Sigmoid colon (tissue), 7 donors: ENCODE measurements around the gene KCNIP2. TPM values are rescaled to one million over a fixed set of nuclear protein-coding genes. Genes with fewer than 3 reads are reported as not detected.

ENCODE experiments used
- DNase-seq: peaks from one replicate; pipeline ENCODE4 v3.0.0-alpha.2; 2019
- H3K27ac ChIP-seq, 4 donors: fragments of 200-600 bp; sonication (generic); one replicate each; pipeline ENCODE4 v1.5.1; 2016 to 2019; ENCODE audit warnings: mild to moderate bottlenecking in 1 of 4
- H3K27me3 ChIP-seq, 3 donors: fragments of 200-600 bp; sonication (generic); one replicate each; pipeline ENCODE4 v1.5.1; 2019; ENCODE audit warnings: mild to moderate bottlenecking in 1 of 3
- H3K36me3 ChIP-seq, 4 donors: fragments of 200-600 bp; sonication (generic); one replicate each; pipeline ENCODE4 v1.5.1; 2016 to 2019
- H3K4me1 ChIP-seq, 4 donors: fragments of 200-600 bp; sonication (generic); one replicate each; pipeline ENCODE4 v1.5.1; 2017 to 2019
- H3K4me3 ChIP-seq, 4 donors: fragments of 200-600 bp; sonication (generic); one replicate each; pipeline ENCODE4 v1.5.1; 2017 to 2019; ENCODE audit warnings: mild to moderate bottlenecking in 2 of 4, moderate library complexity in 1 of 4
- H3K9me3 ChIP-seq, 4 donors: fragments of 200-600 bp in 3 of 4; sonication (generic) in 3 of 4; one replicate each; pipeline versions ENCODE4 v1.5.1 to v1.6.1; 2013 to 2019
- EP300 ChIP-seq, 4 donors: sonication (generic); formaldehyde crosslinking; IDR thresholded peaks; one replicate each; pipeline ENCODE4 v1.6.1; 2017; ENCODE audit warnings: antibody characterized with exemption in 4 of 4
- POLR2A ChIP-seq, 2 donors: fragments of 450-650 bp; IDR thresholded peaks; one replicate each; pipeline ENCODE4 v1.6.1; 2016; ENCODE audit warnings: antibody characterized with exemption in 2 of 2, mild to moderate bottlenecking in 2 of 2, moderate library complexity in 2 of 2
- POLR2AphosphoS5 ChIP-seq, 4 donors: sonication (generic); formaldehyde crosslinking; IDR thresholded peaks; one replicate each; pipeline ENCODE4 v1.6.1; 2017; ENCODE audit warnings: antibody characterized with exemption in 4 of 4
- WGBS, 2 donors: extraction: QIAGEN DNeasy Blood & Tissue Kit; methylation state at CpG; one replicate each; pipeline ENCODE4 v1.1.7; 2013; 5-methylcytosine and 5-hydroxymethylcytosine counted together
- intact Hi-C: fragments of 100-400 bp; cut with DNase I; formaldehyde crosslinking; loops from one replicate; pipeline ENCODE4 v1.15.1; 2023
- polyA plus RNA-seq, 3 donors: library from polyadenylated mRNA; stranded (reverse); fragments of 200-250 nt; gene quantifications; one replicate each; pipeline ENCODE4 v1.2.3, GENCODE V29; 2013
- total RNA-seq, 4 donors: library from RNA; depleted of rRNA; stranded (reverse); fragments of >200 nt; gene quantifications; one replicate each; pipeline ENCODE4 v1.1.0, GENCODE V29; 2016
- TF ChIP-seq, protein P1 (sequence below), 4 experiments: fragments of 450-650 bp in 3 of 4; fragments of 200-600 bp in 1 of 4; IDR thresholded peaks; one replicate each; pipeline ENCODE4 v1.5.1; 2016 to 2019; ENCODE audit warnings: antibody characterized with exemption in 4 of 4, mild to moderate bottlenecking in 3 of 4, moderate library complexity in 2 of 4
- donor health status: healthy with polysubstance abuse.
- donor health status: Bipolar disorder and iron deficiency.
- donor health status: healthy.

Gene KCNIP2
- total and polyA plus RNA-seq, 7 donors = 1.8 to 7.1 (median 3.3) TPM; not detected in 2

DNA sequence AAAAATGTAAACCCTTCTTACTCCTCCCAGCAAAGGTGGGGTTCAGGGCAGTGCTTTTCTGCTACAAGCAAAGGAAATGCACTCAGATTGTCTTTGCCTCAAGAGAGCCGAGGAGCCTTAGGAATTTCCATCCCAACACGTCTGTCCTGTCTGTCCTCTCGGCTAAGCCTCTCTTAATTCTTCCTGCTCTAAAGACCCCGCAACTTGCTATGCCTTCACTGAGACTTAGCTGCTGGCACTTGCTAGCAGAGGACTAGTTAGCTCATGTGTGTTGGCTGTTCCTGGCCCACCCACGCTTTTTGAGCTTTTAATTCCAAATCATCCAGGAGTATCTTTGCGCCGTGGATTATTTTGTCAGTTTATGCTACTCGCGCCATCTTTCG, 59.9 kb downstream of the KCNIP2 start:
- Histone ChIP-seq H3K27me3 (peaks cover 0 to 14% (median 4%) of the 10 kb centered on the region in 3 donors), H3K4me3 (peak overlapping the region; percentile 50 to 77 (median 64)), H3K9me3 (no peaks in the 10 kb centered on the region), H3K4me1 (peaks cover 0 to 56% (median 49%) of the 10 kb centered on the region in 4 donors), H3K36me3 (peaks cover 0 to 47% (median 25%) of the 10 kb centered on the region in 4 donors), H3K27ac (peak overlapping the region; percentile 54 to 65 (median 58))
- no peak for TF ChIP-seq EP300 (IDR thresholded peaks at IDR 0.05)
- TF ChIP-seq POLR2AphosphoS5 (IDR thresholded peaks at IDR 0.05) = no peak
- TF ChIP-seq POLR2A (IDR thresholded peaks at IDR 0.05) = no peak
- TF ChIP-seq, protein P1, sequence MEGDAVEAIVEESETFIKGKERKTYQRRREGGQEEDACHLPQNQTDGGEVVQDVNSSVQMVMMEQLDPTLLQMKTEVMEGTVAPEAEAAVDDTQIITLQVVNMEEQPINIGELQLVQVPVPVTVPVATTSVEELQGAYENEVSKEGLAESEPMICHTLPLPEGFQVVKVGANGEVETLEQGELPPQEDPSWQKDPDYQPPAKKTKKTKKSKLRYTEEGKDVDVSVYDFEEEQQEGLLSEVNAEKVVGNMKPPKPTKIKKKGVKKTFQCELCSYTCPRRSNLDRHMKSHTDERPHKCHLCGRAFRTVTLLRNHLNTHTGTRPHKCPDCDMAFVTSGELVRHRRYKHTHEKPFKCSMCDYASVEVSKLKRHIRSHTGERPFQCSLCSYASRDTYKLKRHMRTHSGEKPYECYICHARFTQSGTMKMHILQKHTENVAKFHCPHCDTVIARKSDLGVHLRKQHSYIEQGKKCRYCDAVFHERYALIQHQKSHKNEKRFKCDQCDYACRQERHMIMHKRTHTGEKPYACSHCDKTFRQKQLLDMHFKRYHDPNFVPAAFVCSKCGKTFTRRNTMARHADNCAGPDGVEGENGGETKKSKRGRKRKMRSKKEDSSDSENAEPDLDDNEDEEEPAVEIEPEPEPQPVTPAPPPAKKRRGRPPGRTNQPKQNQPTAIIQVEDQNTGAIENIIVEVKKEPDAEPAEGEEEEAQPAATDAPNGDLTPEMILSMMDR (IDR thresholded peaks at IDR 0.05) = no peak
- intact Hi-C loops = loop anchor here (5.0 to 10.0 kb wide), 4 partner anchors 34 to 569 kb away; partner anchors contain the start of genes DPCD, OGA and POLL
- DNase-seq = no peak
- WGBS, 2 donors = 53 to 61% methylated on average over 10 of the region's 10 CpGs

DNA sequence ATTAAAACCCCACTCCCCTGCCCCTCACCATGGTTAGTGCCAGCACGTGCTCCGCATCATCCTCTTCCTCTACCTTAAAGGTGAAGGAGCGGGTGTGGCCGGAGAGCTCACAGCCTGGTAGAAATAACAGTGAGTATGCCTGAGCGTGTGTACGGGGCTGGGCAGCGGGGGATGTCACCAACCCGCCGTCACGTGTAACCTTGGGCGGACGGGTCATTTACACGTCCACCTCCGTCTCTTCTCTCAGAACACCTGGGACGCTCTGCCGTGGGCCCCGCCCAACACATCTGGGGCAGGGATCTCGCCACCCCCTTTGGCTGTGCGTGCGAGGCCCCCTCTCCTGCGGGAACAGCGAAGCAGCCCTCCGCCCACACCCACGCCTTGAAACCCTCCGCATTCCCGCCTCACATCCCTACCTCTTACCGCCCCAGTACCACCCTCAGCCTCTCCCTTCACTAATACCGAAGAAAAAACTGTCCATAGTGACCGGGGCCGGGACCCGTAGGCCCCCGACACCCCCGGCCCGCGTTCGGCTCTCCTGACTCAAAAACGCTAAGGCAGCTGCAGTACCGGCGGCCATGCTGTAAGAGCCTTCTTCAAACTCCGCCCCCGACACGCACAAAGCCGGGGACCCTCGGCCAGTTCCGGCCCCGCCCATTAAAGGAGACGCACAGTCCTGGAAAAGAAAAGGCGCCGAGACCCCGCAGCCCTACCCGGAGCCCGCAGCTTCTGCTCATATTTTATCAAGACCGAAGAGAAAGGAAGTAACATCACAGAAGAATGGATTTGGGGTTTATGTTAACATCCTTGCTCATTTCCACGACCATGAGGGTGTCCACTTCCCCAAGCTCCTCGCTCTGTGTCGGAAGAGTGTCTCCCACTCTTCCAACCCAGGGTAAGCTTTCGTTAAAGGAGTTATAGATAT, 60.5 kb downstream of the KCNIP2 start, which contains the start of gene NPM3:
Gene NPM3 (minus strand): TSS at position 636 of the 925 bp plus-strand sequence. CDS start 56 bp downstream, at position 580.
- peak; percentile 91 for DNase-seq
- H3K4me3 ChIP-seq = peak within 1 kb of the TSS; percentile 50 to 77 (median 64)
- peaks cover 3 to 21% (median 9%) of the 10 kb centered on the region in 3 donors for H3K27me3 ChIP-seq
- H3K4me1 ChIP-seq = peaks cover 0 to 60% (median 52%) of the 10 kb centered on the region in 4 donors
- no peaks in the 10 kb centered on the region for H3K9me3 ChIP-seq
- intact Hi-C loops = loop anchor here (5.0 to 10.0 kb wide), 4 partner anchors 34 to 568 kb away; partner anchors contain the start of genes DPCD, OGA and POLL
- TF ChIP-seq POLR2AphosphoS5 (IDR thresholded peaks at IDR 0.05) = peak in 3 of 4 donors; percentile 30 to 66 (median 60)
- TF ChIP-seq, protein P1 (IDR thresholded peaks at IDR 0.05) = no peak
- WGBS, 2 donors = 1% methylated on average over 57 of the region's 57 CpGs
- H3K27ac ChIP-seq = peak within 1 kb of the TSS; percentile 54 to 65 (median 58)
- peaks cover 0 to 41% (median 22%) of the 10 kb centered on the region in 4 donors for H3K36me3 ChIP-seq

DNA sequence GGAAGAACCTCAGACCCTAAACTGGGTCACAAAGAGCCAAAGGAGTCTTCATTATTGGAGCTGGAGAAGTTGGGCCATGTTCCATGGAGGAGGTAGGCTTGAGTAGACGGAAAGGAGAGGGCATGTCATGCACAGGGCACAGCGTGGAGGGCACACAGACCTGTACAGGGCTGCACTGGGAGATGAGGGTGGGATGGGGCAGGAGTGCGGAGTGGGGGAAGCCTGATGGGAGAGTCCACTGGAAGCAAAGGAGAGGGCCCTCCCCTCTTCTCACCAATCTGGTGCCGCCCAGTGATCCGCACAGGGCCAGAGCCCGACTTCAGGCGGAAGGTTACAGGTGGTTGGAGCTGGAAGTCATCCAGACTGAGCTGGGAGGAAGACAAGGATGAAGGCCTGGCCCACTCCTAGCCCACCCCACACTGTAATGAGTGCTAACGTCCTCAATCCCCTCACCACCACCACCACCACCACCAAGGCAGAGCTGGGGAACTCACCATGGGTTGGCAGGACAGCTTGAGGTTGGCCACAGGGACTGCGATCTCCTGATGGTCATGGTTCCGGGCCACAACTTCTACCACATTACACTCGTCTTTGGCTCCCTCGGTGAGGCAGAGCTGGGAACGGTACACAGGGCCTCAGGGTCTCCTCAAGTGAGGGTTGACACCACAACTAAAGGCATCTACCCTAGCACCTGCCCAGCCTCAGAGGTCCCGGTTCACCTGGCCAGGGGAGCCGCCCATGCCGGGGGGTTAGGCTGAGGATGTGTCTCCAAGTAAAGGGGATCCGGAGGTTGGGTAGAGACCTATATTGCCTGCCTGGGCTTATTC, 61.4 kb downstream of the KCNIP2 start:
- intact Hi-C loops = loop anchor here (2.0 to 10.0 kb wide), 5 partner anchors 35 to 567 kb away; partner anchors contain the start of genes DPCD, OGA and POLL
- 45 to 61% methylated on average over 17 of the region's 17 CpGs for WGBS, 2 donors
- Histone ChIP-seq H3K4me3 (peak overlapping the region; percentile 50 to 77 (median 64)), H3K27ac (no peak overlapping the region), H3K4me1 (peaks cover 0 to 60% (median 52%) of the 10 kb centered on the region in 4 donors), H3K36me3 (peaks cover 0 to 32% (median 14%) of the 10 kb centered on the region in 4 donors), H3K9me3 (no peaks in the 10 kb centered on the region), H3K27me3 (peaks cover 6 to 30% (median 17%) of the 10 kb centered on the region in 3 donors)
- TF ChIP-seq POLR2A (IDR thresholded peaks at IDR 0.05) = no peak
- TF ChIP-seq EP300 (IDR thresholded peaks at IDR 0.05) = no peak
- TF ChIP-seq POLR2AphosphoS5 (IDR thresholded peaks at IDR 0.05) = no peak
- TF ChIP-seq, protein P1 (IDR thresholded peaks at IDR 0.05) = no peak
- peak; percentile 61 for DNase-seq

DNA sequence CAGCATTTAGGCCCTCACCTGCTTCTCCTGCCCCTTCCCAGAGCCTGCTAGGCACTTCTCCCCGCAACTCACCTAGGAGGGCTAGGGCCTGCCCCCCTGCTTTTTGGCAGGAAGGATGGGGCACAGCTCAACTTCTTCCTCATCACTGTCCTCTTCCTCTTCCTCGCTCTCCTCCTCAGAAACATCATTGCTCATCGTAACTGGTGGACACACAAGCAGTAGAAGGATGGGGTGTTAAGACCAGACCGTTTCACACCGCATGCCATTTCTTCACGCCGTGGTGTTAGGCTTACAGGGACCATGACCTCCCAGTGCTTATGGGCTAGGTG, 62.0 kb downstream of the KCNIP2 start:
- intact Hi-C loops = loop anchor here (2.0 to 10.0 kb wide), 5 partner anchors 36 to 567 kb away; partner anchors contain the start of genes DPCD, OGA and POLL
- Histone ChIP-seq H3K4me1 (peaks cover 0 to 60% (median 53%) of the 10 kb centered on the region in 4 donors), H3K9me3 (no peaks in the 10 kb centered on the region), H3K4me3 (no peak overlapping the region), H3K27ac (no peak overlapping the region), H3K36me3 (peaks cover 0 to 26% (median 9%) of the 10 kb centered on the region in 4 donors), H3K27me3 (peaks cover 10 to 35% (median 22%) of the 10 kb centered on the region in 3 donors)
- 86 to 89% methylated on average over 7 of the region's 7 CpGs for WGBS, 2 donors
- peak; percentile 43 for DNase-seq
- TF ChIP-seq EP300 (IDR thresholded peaks at IDR 0.05) = no peak
